Right cardiac atrium (tissue), 5 donors: ENCODE results near the gene RACGAP1. TPM values are rescaled to one million over a fixed set of nuclear protein-coding genes. Genes with fewer than 3 reads are reported as not detected.

Experiments
- ATAC-seq, 2 donors: fragments of 200-7000 bp; cut with Tn5 transposase; one replicate each; pipeline versions ENCODE4 v1.8.0 to v1.9.1; 2020; ENCODE audit warnings: moderate library complexity in 2 of 2, mild to moderate bottlenecking in 1 of 2
- DNase-seq, 3 donors: peaks; one replicate each; pipeline ENCODE4 v3.0.0-alpha.2; 2020
- H3K27ac ChIP-seq: one replicate; pipeline ENCODE4 v1.5.1; 2013; ENCODE audit warnings: mild to moderate bottlenecking, low read length, control low read depth, moderate library complexity
- H3K27me3 ChIP-seq: one replicate; pipeline ENCODE4 v1.6.1; 2013; ENCODE audit not compliant: control insufficient read depth, insufficient read depth
- H3K4me1 ChIP-seq: one replicate; pipeline ENCODE4 v1.6.1; 2013; ENCODE audit warnings: low read length; ENCODE audit not compliant: control insufficient read depth, insufficient read depth
- H3K4me3 ChIP-seq: one replicate; pipeline ENCODE4 v1.5.1; 2013; ENCODE audit warnings: low read length, control low read depth
- H3K9me3 ChIP-seq: one replicate; pipeline ENCODE4 v1.6.1; 2013; ENCODE audit warnings: low read length; ENCODE audit not compliant: control insufficient read depth
- WGBS: extraction: QIAGEN DNeasy Blood & Tissue Kit; methylation state at CpG from one replicate; pipeline ENCODE4 v1.1.7; 2013; 5-methylcytosine and 5-hydroxymethylcytosine counted together
- intact Hi-C, 4 donors: fragments of 100-400 bp; cut with DNase I; formaldehyde crosslinking; loops; one replicate each; pipeline versions ENCODE4 v1.11.0 to v1.14.0; 2022 to 2023
- polyA plus RNA-seq: library from polyadenylated mRNA; stranded (reverse); fragments of 200-250 nt; gene quantifications from one replicate; pipeline ENCODE4 v1.2.3, GENCODE V29; 2013
- total RNA-seq, 4 donors: library from RNA; stranded (reverse); fragmentation: NEBNext Ultra II Directional; extraction: Animal tissue kit (Norgen Biotek cat#: 25700); gene quantifications; one replicate each; pipeline ENCODE4 v1.2.1, GENCODE V29; 2021
- donor health status: healthy with polysubstance abuse.
- donor health status: DM: no; HTN: yes; CAD: no.
- donor health status: DM: no; HTN: no; CAD: no.
- donor health status: DM: no; HTN: yes; CAD: no; lungs with severe emphysema.
- donor health status: DM: yes; HTN: yes; CAD: no.

Gene RACGAP1
- total and polyA plus RNA-seq, 5 donors = 1.5 to 8.2 (median 5.0) TPM

GRCh38 chr12:50024805-50025186 is 498 bp downstream of the RACGAP1 start:
- WGBS = 1% methylated on average over 16 of the region's 16 CpGs
- Histone ChIP-seq H3K27me3 (no peaks in the 10 kb centered on the region), H3K4me1 (peaks cover 3% of the 10 kb centered on the region), H3K4me3 (peak overlapping the region; percentile 46), H3K27ac (no peak overlapping the region), H3K9me3 (no peaks in the 10 kb centered on the region)
- DNase-seq (no peak), ATAC-seq (peak; percentile 14 to 28)
- intact Hi-C loops = no loop called here

- Histone ChIP-seq H3K9me3 (no peaks in the 10 kb centered on the region), H3K27ac (no peak overlapping the region), H3K27me3 (no peaks in the 10 kb centered on the region), H3K4me1 (peaks cover 3% of the 10 kb centered on the region), H3K4me3 (no peak overlapping the region)
- DNase-seq = no peak
- WGBS = 78% methylated on average over 8 of the region's 8 CpGs
- ATAC-seq = no peak
- intact Hi-C loops = no loop called here
Observed at GRCh38 chr12:50024227-50024626, 1.1 kb downstream of the RACGAP1 start.

- Histone ChIP-seq H3K27ac (no peak overlapping the region), H3K4me1 (peaks cover 3% of the 10 kb centered on the region), H3K4me3 (no peak overlapping the region), H3K9me3 (no peaks in the 10 kb centered on the region), H3K27me3 (no peaks in the 10 kb centered on the region)
- 99% methylated on average over 1 of the region's 1 CpG for WGBS
- intact Hi-C loops = no loop called here
- DNase-seq (no peak), ATAC-seq (no peak)
Observed at GRCh38 chr12:50022903-50023302, 2.4 kb downstream of the RACGAP1 start.

- peaks cover 3% of the 10 kb centered on the region for H3K4me1 ChIP-seq
- H3K27ac ChIP-seq = no peak overlapping the region
- DNase-seq (no peak), ATAC-seq (no peak)
- no peaks in the 10 kb centered on the region for H3K9me3 ChIP-seq
- H3K4me3 ChIP-seq = no peak overlapping the region
- no peaks in the 10 kb centered on the region for H3K27me3 ChIP-seq
- intact Hi-C loops = no loop called here
- WGBS = 49% methylated on average over 4 of the region's 4 CpGs
Observed at GRCh38 chr12:50021031-50021430, 4.3 kb downstream of the RACGAP1 start.

GRCh38 chr12:50019524-50019923 is 5.8 kb downstream of the RACGAP1 start:
- Histone ChIP-seq H3K4me3 (no peak overlapping the region), H3K27me3 (no peaks in the 10 kb centered on the region), H3K4me1 (no peaks in the 10 kb centered on the region), H3K9me3 (no peaks in the 10 kb centered on the region), H3K27ac (no peak overlapping the region)
- whole genome bisulfite sequencing = 89% methylated on average over 2 of the region's 2 CpGs
- DNase-seq (no peak), ATAC-seq (no peak)
- intact Hi-C loops = no loop called here

GRCh38 chr12:50018968-50019367 is 6.3 kb downstream of the RACGAP1 start:
- Histone ChIP-seq H3K4me1 (no peaks in the 10 kb centered on the region), H3K27ac (no peak overlapping the region), H3K9me3 (no peaks in the 10 kb centered on the region), H3K4me3 (no peak overlapping the region), H3K27me3 (no peaks in the 10 kb centered on the region)
- peak; percentile 66 to 87 for ATAC-seq
- 70% methylated on average over 2 of the region's 2 CpGs for WGBS
- intact Hi-C loops = no loop called here
- DNase-seq = no peak

GRCh38 chr12:50018154-50018553 is 7.1 kb downstream of the RACGAP1 start:
- no peaks in the 10 kb centered on the region for H3K4me1 ChIP-seq
- intact Hi-C loops = no loop called here
- H3K9me3 ChIP-seq = no peaks in the 10 kb centered on the region
- no peak overlapping the region for H3K27ac ChIP-seq
- no peak for DNase-seq
- 50% methylated on average over 3 of the region's 3 CpGs for WGBS
- ATAC-seq = no peak
- H3K4me3 ChIP-seq = no peak overlapping the region
- no peaks in the 10 kb centered on the region for H3K27me3 ChIP-seq

DNA sequence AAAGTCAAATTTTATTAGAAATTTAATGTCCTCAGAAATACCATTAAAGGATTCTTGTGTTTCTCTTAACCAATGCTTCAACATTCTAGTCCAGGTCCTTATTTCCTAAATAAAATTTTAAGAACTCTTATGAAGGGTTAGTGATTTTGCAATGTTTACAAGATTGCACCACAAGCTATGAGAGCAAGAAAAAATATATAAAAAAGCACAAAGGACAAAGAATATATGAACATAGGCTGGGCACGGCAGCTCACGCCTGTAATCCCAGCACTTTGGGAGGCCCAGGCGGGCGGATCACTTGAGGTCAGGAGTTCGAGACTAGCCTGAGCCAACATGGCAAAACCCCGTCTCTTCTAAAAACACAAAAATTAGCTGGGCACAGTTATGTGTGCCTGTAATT is 7.7 kb downstream of the RACGAP1 start:
- H3K9me3 ChIP-seq = no peaks in the 10 kb centered on the region
- whole genome bisulfite sequencing = 78% methylated on average over 6 of the region's 6 CpGs
- H3K4me1 ChIP-seq = no peaks in the 10 kb centered on the region
- no peak overlapping the region for H3K4me3 ChIP-seq
- H3K27me3 ChIP-seq = no peaks in the 10 kb centered on the region
- DNase-seq = peak in 1 of 3 donors; percentile 22
- H3K27ac ChIP-seq = no peak overlapping the region
- peak; percentile 15 to 54 for ATAC-seq
- intact Hi-C loops = no loop called here

GRCh38 chr12:50016501-50017475 is 8.5 kb downstream of the RACGAP1 start:
- no peaks in the 10 kb centered on the region for H3K9me3 ChIP-seq
- H3K27ac ChIP-seq = no peak overlapping the region
- ATAC-seq (peak; percentile 80 to 85), DNase-seq (peak in 2 of 3 donors; percentile 64 to 78)
- H3K4me3 ChIP-seq = no peak overlapping the region
- no peaks in the 10 kb centered on the region for H3K4me1 ChIP-seq
- H3K27me3 ChIP-seq = no peaks in the 10 kb centered on the region
- 50% methylated on average over 10 of the region's 10 CpGs for WGBS
- intact Hi-C loops = no loop called here

DNA sequence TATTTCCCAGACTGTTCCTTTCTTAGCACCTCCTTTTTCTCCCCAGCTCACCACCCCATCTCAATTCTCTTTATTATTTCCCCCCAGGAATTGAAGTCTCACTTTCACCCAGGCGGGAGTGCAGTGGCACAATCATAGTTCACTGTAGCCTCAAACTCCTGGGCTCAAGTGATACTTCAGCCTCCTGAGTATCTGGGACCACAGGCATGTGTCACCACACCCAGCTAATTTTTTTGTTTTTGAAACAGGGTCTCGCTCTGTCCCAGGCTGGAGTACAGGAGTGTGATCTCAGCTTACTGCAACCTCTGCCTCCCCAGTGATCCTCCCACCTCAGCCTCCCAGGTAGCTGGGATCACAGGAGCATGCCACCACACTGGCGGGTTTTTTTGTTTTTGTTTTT is 11.0 kb downstream of the RACGAP1 start:
- ATAC-seq = no peak
- intact Hi-C loops = no loop called here
- DNase-seq = no peak
- Histone ChIP-seq H3K27ac (no peak overlapping the region), H3K9me3 (no peaks in the 10 kb centered on the region), H3K27me3 (no peaks in the 10 kb centered on the region), H3K4me1 (no peaks in the 10 kb centered on the region), H3K4me3 (no peak overlapping the region)
- WGBS = 94% methylated on average over 3 of the region's 3 CpGs

DNA sequence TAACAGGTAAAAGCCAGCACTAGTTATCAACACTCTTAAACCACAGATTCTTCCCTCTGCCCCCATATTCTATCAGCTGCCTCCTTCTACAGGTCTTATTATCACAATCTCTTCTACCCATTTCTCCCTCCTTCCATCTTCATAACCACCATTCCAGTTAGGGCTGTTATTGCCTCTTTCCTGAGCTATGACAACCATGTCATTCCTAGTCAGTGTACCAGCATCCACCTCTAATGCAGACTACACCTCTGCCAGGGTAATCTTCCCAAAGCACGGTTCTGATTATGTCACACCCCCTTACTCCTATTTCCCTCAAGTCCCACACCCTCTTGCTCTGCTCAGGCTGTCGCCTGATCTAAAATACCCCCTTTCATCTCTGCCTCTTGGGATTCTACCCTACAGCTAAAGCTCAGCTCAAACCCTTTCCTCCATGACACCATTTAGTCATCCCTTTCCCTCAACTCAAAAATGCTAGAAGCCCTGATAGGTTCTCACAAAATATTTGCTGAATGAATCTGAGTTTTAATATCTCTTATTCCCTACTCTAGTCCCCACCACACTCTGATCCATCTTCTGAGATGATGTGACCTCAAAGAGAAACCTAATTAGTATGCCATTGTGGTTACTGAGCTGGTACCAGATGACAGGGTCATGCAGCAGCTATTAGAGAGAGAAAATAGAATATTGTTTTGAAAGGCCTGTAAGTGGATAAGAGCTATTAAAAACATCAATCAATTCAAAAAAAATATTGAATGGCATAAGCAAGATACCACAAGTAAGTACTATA is 11.7 kb downstream of the RACGAP1 start:
- DNase-seq = no peak
- intact Hi-C loops = no loop called here
- Histone ChIP-seq H3K27me3 (no peaks in the 10 kb centered on the region), H3K4me3 (no peak overlapping the region), H3K27ac (no peak overlapping the region), H3K4me1 (no peaks in the 10 kb centered on the region), H3K9me3 (no peaks in the 10 kb centered on the region)
- 73% methylated on average over 2 of the region's 2 CpGs for WGBS
- ATAC-seq = no peak
